Right forelimb (tissue), 1 donor: ENCODE results near the gene RAD51B.

Source experiments
- DNase-seq: peaks from one replicate; pipeline ENCODE4 v3.0.0-alpha.2; 2018

RAD51B gene

DNA sequence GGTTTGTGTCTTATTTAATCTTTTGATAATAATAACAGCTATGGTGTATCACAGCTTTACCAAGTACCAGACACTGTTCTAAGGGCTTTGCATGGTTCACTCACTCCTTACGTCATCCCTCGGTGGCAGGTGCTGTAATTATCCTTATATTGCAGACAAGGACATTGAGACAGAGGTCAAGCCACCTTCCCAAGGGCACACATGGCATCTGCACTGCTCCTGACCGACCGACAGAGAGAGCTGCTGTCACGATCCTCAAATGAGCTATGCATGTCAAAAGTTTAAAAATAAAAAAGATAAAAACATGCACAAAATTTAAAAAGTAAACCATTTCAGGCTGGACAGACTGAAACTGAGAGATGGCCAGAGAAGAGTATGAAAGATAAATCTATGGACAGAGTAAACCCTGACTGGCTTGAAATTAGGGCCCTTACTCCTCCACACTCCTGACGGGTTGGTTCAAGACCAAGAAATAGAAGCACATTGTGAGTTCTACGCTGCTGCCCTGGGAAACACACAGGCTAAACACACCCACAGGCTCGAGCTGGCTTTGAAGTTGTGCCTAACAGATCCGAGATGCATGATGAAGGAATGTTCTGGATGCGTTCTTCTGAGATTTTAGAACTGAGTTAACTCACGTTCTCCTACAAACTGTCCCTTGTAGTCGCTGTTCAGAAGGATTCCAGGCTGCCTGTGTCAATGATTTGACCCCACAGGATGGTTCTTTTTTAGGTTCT lies 704.6 kb downstream of the RAD51B start:
- DNase-seq, result peak; percentile 39

DNA sequence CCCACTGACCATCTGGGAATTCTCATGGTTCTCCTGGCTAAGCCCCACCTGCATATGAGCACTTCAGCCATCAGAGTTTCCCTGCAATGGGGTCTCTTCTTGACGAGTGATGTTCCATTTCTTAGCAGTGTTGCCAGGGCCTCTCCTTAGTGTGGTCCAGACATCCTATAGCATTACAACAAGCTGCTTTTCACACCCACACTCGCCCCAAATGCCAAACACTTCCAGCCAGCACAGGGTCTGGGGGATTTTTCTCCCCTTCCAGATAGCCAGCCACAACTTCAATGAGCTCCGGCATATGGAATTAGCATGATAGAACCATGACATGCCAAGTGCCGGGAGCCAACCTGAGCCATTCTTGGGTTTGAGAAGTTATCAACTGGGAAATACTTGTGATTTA lies 705.9 kb downstream of the RAD51B start:
- no peak for DNase-seq

DNA sequence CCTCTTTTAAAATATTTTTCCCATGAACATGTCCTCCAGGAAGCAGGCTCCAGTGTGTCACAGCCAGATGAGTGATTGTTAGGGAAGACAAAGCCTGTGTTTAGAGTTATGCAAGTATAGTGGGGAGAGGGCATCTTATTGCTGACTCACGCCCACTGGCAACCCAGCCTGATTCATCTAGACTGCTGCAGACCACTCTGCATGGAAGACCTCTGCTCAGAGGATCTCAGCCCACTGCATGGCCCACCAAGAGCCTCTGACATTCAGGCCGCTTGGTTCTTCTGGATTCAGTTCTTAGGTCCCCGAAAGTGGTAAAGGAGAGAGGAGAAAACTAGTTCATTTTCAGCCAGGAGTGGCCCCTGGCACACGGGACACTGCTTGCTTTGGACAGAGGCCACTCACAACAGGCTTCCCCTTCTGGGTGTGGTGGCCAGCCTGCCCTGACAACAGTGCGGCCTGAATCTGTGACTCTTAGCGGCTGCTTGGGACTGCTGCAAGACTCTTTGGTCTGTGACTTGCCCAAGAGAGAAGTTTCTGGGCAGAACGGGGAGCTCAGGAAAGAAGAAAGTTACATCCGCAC lies 707.0 kb downstream of the RAD51B start:
- DNase-seq, result peak; percentile 38

DNA sequence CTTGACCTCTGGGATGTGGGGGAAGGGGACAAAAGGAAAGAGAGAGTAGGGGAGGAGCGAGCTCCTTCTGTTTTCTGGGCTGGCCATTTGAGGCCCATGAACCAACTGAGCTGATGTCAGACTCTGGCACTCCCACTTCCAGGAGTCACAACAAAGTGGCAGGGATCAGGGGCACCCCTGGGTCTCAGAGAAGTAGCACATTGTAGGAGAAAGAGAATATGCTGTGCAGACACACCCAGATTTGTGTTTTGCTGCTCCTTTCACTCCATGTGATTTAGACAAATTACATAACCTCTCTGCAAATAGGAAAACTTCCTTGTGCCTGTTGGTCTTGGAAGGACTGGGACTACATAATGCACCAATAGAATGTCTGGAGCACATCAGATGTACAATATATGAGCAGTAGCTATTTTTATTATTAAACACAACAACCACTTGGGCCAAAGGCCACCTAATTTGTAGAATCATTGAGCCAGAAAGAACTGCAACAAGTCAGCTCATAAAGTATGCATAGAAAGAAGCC lies 707.8 kb downstream of the RAD51B start:
- DNase-seq, result no peak

DNA sequence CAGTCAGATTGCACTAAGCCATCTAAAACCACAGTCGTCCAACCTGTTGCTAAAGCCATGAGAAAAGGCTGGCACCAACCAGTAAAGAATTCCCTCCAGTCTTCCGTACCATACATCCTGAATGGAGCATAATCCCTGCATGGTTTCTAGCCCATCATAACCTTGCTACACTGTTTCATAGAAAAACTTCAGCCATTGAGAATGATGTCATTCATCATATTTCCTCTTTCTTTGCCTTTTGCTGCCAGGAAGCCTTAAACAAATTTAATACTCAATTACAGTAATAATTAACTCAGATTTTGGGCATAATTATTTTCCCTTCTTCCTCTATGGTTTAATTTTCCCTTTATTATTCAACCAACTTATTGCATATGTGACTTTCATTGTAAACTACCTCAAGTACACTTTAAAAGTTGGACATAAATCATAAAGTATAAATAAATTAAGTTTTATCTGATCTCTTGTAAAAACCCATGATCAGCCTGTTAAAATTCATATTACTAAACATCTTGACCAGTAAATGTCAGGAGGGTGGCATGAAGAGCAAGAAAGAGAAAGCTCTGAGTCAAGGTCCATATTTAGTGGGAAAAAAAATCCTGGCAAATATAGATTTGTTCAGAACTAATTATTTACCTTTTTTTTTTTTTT lies 708.6 kb downstream of the RAD51B start:
- no peak for DNase-seq

DNA sequence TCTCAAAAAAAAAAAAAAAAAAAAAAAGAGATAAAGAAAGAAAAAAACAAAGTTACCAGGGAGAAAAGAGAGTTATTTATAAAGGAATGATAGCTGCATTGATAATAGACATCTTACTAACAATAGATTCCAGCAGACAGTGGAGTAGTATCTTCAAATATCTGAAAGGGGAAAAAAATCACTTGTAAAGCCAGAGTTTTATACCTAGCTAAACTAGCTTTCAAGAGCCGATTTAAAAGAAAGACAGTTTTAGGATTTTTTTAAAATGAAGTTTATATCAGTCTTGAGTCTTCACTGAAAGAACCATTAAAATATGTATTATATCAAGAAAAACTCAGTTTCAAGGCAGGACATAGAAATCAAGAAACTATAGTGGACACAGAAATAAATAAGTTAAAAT lies 710.9 kb downstream of the RAD51B start:
- no peak for DNase-seq

DNA sequence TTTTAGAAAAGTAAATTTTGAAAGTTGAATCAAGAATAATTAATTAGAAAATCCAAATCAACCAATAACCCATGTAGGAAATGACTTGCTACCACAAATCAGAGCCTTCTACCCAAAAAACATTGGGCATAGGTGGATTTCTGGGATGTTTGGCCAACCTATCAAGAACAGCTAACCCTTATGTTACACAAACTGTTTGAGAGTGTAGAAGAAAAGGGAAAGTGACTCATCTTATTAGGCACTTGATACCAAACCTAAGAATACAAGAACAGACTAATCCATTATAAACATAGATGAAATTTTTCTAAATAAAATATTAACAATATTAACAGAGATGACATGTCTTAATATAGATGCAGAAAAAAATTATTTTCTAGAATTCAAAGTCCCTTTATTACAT lies 712.9 kb downstream of the RAD51B start:
- no peak for DNase-seq

DNA sequence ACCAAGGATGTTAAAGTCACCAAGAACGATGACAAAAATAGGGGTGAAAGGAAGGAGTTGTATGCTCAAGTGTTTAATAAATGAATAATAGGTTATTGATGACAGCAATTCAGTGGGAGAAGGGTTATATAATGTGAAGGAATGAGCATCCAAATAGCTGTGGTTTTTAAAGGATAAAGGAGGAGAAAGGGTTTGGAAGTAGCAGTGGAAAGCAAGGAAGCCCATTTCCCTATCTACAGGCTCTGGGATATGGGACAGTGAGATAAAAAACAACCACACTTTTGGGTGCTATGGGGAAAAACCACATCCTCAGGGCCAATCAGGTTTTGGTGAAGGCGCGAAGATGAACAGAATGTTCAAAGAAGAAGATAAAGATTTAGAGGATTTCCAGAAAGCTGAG lies 714.7 kb downstream of the RAD51B start:
- no peak for DNase-seq

DNA sequence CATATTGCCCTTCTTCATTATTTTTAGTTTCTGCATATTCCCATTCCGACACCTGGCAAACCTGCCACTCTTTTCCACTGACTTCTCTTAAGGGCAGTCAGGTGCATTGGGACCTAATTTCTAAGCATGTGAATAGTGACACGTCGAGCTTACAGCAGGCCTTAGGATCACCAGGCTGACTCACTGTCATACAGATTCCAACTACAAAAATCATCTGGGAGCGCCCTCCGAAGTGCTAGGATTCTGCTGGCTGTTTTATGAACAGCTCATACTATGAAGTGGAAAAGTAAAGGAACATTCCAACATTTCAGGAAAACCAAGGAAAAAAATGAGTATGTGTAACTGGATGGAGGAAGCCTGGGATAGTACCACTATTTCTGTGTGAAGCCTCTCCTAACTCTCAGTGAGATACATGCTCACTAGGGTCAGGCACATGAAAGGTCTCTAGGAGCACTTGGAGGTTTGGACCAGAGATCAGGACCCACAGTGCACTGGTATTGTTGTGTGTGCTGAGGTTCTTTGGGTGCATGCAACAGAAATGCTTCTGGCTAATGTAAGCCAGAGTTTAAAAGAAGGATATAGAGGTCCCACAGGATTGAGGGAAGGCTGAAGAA lies 715.9 kb downstream of the RAD51B start:
- no peak for DNase-seq

DNA sequence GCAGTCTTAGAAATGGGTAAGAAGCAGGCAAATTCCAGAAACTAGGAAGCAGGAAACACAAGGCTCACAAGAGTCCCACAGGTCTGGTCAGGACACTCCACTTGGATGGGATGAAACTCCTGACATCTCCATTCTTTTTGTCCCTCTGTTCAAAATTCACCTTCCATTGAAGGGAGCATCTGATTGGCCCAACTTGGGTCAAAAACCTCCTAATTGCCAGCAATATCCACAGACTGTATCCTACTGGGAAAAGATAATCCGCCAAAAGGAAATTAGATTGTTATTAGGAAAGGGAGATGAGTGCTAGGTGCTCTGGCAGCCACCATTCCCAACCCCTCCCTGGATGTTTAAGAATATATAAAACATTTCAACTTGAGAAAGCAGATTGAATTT lies 716.4 kb downstream of the RAD51B start:
- peak; percentile 38 for DNase-seq

DNA sequence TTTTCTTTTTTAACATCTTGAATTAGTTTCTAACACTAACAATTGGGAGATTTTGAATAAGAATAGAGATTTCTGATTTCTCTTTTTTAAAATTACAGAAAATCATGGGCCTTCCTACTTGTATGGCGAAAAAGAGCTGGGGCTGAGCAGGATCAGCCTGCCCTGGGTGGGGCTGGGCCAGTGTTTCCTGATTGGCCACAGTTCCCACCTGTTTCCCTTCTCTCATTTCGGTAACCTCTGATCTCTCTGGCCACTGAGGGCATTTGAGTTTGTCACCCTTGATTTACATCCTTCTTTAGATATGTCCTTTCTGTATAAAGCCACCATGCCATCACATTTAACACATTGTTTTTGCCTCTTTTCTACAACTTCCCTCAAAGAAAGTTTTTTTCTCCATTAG lies 719.1 kb downstream of the RAD51B start:
- DNase-seq, result no peak

DNA sequence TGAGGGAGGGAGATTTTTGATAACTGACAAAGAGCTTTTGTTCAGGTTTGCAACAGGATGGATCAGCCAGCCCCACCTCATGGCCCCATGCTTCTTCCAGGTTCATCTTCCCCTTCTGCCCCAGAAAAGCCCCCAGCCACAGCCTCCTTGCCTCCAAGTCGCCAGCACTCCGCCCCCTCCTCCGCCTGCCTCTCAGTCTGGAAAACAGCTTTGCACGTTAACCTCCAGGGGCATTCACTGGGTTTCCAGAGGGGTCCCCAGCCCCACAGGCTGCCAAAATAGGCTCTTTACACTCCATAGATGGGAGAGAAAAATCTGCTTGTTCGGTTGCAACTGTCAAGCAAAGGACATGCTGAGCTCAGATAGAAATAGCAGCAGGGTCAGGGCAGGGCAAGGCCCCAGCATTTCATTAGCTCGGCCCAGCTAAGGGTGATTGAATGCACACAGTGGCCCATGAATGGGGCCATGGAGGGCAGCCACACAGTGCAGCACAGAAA lies 719.7 kb downstream of the RAD51B start:
- peak; percentile 45 for DNase-seq

DNA sequence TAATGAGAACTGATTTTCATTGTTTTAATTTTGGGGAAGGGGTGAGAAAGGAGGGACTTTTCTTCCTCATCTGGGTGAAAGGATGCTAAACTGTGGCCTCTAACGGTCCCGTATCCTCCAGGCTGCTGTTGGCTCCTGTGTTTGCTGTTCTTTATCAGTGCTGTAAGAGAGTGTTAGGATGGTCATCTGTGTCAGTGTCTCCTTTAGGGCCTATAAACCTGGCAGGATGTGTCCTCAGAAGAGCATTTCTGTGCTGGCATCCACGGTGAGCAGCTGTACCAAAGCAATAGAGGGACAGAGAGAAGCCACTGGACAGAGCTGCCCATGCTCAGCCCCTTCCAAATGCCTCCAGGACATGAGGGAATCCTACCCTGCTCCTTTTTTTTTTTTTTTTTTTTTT lies 720.2 kb downstream of the RAD51B start:
- DNase-seq, result no peak

DNA sequence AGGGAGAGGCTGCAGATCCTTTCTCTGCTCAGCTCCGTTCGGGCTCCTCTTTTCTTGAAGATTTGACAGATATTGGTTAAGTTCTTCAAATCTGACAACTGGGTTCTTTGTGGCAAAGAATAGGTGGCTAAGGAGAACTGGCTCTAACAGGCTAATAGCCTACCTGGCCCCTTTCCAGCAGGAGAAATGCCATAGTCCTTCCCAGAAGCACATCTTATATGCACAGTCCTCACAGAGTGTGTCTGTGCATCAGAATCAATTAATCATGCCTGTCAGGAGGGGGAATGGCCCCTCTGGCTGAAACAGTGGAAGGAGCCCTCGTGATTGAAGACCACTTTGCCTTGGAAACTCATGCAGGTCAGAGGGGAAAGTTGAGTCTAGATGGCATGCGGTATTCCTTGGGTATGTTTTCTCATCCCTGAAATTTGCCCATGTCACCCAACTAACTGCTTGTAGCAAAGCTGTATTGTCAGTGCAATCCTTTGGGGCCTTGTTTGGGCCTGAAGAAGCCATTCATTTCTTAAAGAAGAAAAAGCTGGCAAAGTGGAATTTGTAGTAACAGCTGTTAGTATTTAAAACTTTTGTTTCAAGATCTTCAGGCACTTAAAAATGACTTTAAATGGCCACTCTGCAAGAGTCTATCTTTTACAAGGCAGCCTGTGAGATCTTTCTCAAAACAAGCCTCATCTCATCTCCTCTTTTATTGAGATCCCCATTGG lies 721.8 kb downstream of the RAD51B start:
- DNase-seq, result no peak

DNA sequence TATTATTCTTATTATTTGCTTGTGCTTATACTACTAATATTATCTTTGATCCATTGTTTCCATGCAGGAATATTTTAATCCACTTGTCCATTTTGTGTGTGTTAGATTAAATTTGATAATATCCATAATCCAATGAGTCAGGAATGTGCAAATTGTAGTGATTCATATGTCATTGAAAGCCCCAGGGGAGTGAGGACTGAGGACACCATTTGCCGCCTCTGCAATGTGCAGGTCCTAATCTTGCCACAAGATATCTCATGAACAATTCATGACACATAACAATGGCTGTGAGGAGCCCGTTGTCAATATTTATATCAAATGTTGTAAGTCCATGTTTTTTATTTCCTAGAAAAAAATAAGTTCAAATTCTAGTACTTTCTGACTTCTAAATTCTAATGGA lies 722.8 kb downstream of the RAD51B start:
- DNase-seq, result no peak

DNA sequence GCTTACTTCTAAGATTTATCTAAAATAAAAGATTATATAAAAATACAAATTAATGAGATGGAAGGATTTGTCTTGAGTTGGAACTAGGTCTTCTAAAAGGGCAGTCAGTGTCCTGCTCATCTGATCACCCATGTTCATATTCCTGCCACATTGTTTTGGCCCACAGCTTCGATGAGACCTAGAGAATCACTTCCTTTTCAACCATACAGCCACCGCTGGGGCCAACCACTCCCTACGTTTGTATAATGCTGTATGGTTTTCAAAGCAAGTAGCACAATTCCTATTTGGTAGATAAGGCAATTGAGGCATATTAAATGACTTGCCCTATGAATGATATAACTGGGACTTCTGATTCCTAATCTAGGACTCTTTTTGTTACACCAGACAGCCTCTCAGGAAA lies 723.9 kb downstream of the RAD51B start:
- peak; percentile 35 for DNase-seq

DNA sequence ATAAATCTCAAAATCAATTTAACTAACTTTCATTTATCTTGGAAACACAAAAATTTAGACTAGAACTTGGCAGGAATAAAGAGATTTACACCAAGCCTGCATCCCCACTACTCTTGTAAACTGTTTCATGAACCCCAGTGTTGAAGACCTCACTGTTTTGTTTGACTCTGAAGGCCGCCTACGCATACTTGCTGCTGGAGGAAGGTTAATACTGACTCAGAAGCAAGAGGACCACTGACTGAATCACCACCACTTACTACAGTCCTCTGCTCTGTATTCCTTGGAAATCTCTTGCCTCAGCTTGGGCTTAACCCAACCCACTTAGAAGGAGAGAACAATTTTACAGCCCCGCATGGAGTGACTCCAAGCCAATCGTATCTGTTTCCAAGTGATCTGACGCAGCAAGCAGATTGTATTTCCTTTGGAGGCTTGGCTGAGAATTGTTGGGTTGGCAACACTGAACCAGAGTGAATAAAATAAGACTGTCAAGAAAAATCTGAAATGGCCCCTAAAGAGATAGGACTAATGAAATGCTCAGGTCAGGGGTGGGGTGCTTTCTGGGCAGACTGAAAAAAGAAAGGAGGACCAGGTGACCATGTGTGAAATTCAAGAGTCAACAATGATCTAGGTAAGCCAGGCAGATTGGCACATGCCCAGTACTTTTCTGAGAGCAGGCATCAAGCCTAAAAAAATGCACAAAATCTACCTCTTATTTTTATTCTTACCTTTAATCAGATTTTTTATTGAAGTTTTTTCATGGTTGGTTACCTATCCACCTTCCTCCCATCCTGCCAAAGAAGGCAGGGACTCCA lies 724.7 kb downstream of the RAD51B start:
- peak; percentile 87 for DNase-seq

DNA sequence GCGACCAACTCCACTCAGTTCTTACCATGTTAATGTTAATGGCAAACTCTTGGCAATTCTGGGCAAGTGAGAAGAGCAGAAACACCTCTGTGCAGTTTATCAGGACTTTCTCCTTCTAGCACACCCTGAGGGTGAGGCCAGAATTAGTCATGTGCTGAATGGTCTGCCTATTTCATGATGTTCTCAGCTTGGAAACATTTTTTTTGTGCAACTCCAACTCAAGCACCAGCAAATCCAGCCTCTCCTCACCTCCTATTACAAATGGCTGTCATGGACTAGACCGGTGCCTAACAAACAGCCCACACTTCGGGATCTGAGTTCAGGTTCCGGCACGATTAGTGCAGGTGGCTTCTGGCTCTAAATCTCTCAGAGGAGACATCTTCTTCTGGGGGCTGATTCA lies 727.3 kb downstream of the RAD51B start:
- DNase-seq, result no peak

DNA sequence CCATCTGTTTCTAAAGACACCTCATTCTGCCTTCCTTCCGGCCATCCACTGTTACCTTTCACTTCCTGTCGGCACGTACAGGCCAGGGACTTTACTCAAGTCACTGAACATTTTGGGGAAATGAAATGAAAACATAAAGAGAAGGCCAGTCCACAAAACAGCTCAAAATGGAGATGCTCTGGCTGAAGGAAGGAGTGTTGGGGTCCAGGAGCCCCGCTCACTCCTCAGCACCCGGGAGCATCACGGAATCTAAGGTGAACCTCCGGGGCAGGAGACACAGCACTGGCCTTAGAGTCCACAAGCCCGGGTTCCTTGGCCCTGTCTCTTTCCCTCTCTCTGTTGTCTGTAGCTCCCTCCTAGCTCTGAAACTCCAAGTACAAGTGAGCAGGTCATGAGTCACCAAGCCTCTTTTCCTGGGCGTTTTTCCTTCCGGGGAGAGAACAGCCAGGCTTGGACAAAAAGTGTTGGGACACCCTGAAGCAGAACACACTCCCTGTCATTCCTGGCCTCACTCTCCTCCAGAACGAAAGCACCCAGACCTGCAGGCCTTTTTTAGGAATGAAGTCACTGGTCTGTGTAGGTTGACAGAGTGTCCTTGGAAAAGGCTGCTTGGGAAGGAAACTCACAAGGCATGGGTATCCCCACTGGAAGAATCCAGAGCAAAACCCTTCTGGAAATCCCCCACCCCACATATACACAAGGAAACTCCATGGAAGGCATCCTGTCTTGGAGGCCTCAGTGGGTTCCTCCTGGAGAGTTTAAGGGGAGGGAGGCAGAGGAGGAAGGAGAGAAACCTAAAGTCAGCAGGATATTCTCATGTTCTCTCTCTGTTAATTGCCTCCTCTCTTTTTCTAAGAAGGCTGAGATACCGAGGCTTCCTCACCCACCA lies 728.0 kb downstream of the RAD51B start:
- no peak for DNase-seq

DNA sequence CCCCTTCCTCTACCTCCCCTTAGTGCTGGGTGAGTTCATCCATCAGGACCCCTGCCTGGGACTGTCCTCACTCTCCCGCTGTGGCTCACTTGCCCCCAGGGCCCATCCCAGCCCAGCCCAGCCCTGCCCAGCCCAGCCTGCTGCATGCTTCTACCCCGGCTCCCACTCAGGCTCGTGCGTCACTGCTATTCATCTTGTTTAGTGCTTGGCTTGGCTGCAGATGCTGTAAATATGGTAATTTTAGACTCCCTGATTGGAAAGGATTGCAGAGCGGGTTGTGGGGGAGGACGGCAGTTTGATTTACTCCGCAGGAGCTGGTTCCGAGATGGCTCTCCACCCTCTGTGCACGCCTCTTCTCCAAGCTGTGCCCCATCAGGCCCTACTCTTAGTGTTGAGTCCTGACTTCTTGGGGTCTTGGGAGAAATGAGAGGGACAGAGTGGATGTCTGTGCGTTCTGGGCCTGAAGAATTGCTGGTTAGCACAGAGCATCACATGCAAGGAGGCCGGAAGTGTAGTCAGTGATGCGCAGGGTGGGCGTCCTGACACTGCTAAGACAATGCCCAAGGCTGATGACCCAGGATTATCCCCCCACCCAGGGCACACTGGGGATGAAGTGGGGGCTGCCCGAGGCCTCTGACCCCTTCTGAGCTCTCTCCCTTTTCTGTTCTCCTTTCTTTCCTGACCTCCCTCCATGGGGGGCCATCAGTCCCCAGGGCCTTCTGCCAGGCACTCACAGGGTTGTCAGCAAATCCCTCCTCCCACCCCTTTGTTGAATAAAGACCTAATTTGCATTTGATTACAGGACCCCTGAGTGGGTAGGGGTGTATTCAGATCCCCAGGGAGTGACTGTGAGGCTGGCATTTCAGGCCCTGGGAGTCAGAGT lies 728.9 kb downstream of the RAD51B start:
- peak; percentile 89 for DNase-seq
